WTC11 (cell line): ENCODE measurements around the gene TSPAN10. TPM values are rescaled to one million over a fixed set of nuclear protein-coding genes. Genes with fewer than 3 reads are reported as not detected.

ENCODE experiments used
- ATAC-seq: fragments of 200-7000 bp; cut with Tn5 transposase; 2 replicates; pipeline ENCODE4 v1.10.0; 2021; ENCODE audit warnings: mild to moderate bottlenecking, moderate library complexity
- CTCF ChIA-PET: fragments of 300-600 bp; sonication (Branson Sonifier 250); formaldehyde crosslinking; loops from one replicate; lab custom pipeline; 2021; ENCODE audit warnings: antibody characterized with exemption; lab: Charles Lee
- POLR2A ChIA-PET: fragments of 350-600 bp; sonication (Branson Sonifier 250); formaldehyde crosslinking; loops from one replicate; lab custom pipeline; 2021; ENCODE audit warnings: antibody characterized with exemption; lab: Charles Lee
- DNase-seq: peaks from one replicate; pipeline ENCODE4 v3.0.0; 2021; ENCODE audit warnings: low spot score
- H3K27ac Mint-ChIP-seq: 2 replicates; pipeline ENCODE4 v1.8.0; 2021; ENCODE audit warnings: mixed read lengths
- H3K27me3 Mint-ChIP-seq: 2 replicates; pipeline ENCODE4 v1.8.0; 2021; ENCODE audit warnings: low read depth, mild to moderate bottlenecking, moderate library complexity, mixed read lengths
- H3K36me3 Mint-ChIP-seq: 2 replicates; pipeline ENCODE4 v1.8.0; 2021; ENCODE audit warnings: mixed read lengths
- H3K4me1 Mint-ChIP-seq: 2 replicates; pipeline ENCODE4 v1.8.0; 2022; ENCODE audit warnings: mixed read lengths
- H3K4me3 Mint-ChIP-seq: 2 replicates; pipeline ENCODE4 v1.8.0; 2021; ENCODE audit warnings: mild to moderate bottlenecking, moderate library complexity, mixed read lengths
- H3K9me3 Mint-ChIP-seq: 2 replicates; pipeline ENCODE4 v1.8.0; 2021; ENCODE audit warnings: mixed read lengths
- AFF4 ChIP-seq: sonication (generic); formaldehyde crosslinking; IDR thresholded peaks from 2 replicates; pipeline ENCODE4 v1.8.1; 2023; ENCODE audit warnings: mild to moderate bottlenecking, missing genetic modification reagents, borderline replicate concordance
- CREM ChIP-seq: sonication (generic); formaldehyde crosslinking; IDR thresholded peaks from 2 replicates; pipeline ENCODE4 v1.8.1; 2022; ENCODE audit warnings: mild to moderate bottlenecking, missing genetic modification reagents, moderate library complexity
- ESRRA ChIP-seq: sonication (generic); formaldehyde crosslinking; IDR thresholded peaks from 2 replicates; pipeline ENCODE4 v1.8.1; 2022; ENCODE audit warnings: mild to moderate bottlenecking, missing genetic modification reagents, borderline replicate concordance
- ETV6 ChIP-seq: sonication (generic); formaldehyde crosslinking; IDR thresholded peaks from 2 replicates; pipeline ENCODE4 v1.8.1; 2022; ENCODE audit warnings: mild to moderate bottlenecking, missing genetic modification reagents
- FOXJ3 ChIP-seq: sonication (generic); formaldehyde crosslinking; IDR thresholded peaks from 2 replicates; pipeline ENCODE4 v1.9.0; 2021; ENCODE audit warnings: missing genetic modification reagents, mild to moderate bottlenecking, borderline replicate concordance
- FOXP1 ChIP-seq: sonication (generic); formaldehyde crosslinking; IDR thresholded peaks from 2 replicates; pipeline ENCODE4 v1.8.0; 2022; ENCODE audit warnings: missing genetic modification reagents, mild to moderate bottlenecking, moderate library complexity, borderline replicate concordance
- GRHL2 ChIP-seq: fragments of 250-450 bp; sonication (Bioruptor Pico); IDR thresholded peaks from 2 replicates; pipeline ENCODE4 v1.8.0; 2022; ENCODE audit warnings: mild to moderate bottlenecking, moderate library complexity; ENCODE audit not compliant: insufficient replicate concordance, severe bottlenecking
- GTF2I ChIP-seq: fragments of 250-450 bp; sonication (Bioruptor Pico); conservative IDR thresholded peaks from 2 replicates; pipeline ENCODE4 v1.4.0; 2021; ENCODE audit warnings: mild to moderate bottlenecking
- KAT7 ChIP-seq: sonication (generic); formaldehyde crosslinking; IDR thresholded peaks from 2 replicates; pipeline ENCODE4 v1.8.1; 2023; ENCODE audit warnings: missing genetic modification reagents, mild to moderate bottlenecking, borderline replicate concordance
- MXD4 ChIP-seq: fragments of 250-450 bp; sonication (Bioruptor Pico); IDR thresholded peaks from 2 replicates; pipeline ENCODE4 v1.8.0; 2021; ENCODE audit warnings: mild to moderate bottlenecking, moderate library complexity, borderline replicate concordance
- NR1H2 ChIP-seq: sonication (generic); formaldehyde crosslinking; IDR thresholded peaks from 2 replicates; pipeline ENCODE4 v1.9.0; 2021; ENCODE audit warnings: mild to moderate bottlenecking, moderate library complexity, missing genetic modification reagents
- SOX15 ChIP-seq: fragments of 250-450 bp; sonication (Bioruptor Pico); IDR thresholded peaks from 2 replicates; pipeline ENCODE4 v1.9.0; 2021; ENCODE audit warnings: mild to moderate bottlenecking
- TEAD1 ChIP-seq: sonication (generic); formaldehyde crosslinking; IDR thresholded peaks from 2 replicates; pipeline ENCODE4 v1.8.0; 2022; ENCODE audit warnings: mild to moderate bottlenecking, missing genetic modification reagents
- ZBTB43 ChIP-seq: sonication (generic); formaldehyde crosslinking; IDR thresholded peaks from 2 replicates; pipeline ENCODE4 v1.8.1; 2023; ENCODE audit warnings: mild to moderate bottlenecking, missing genetic modification reagents
- ZNF219 ChIP-seq: sonication (generic); formaldehyde crosslinking; IDR thresholded peaks from 2 replicates; pipeline ENCODE4 v1.8.0; 2023; ENCODE audit warnings: missing genetic modification reagents, mild to moderate bottlenecking, borderline replicate concordance
- ZNF232 ChIP-seq: sonication (generic); formaldehyde crosslinking; IDR thresholded peaks from 2 replicates; pipeline ENCODE4 v1.8.0; 2022; ENCODE audit warnings: mild to moderate bottlenecking, missing genetic modification reagents
- ZNF263 ChIP-seq: sonication (generic); formaldehyde crosslinking; IDR thresholded peaks from 2 replicates; pipeline ENCODE4 v1.8.1; 2022; ENCODE audit warnings: low read depth, mild to moderate bottlenecking, moderate library complexity, missing genetic modification reagents
- ZNF396 ChIP-seq: fragments of 250-450 bp; sonication (Bioruptor Pico); IDR thresholded peaks from 2 replicates; pipeline ENCODE4 v1.8.0; 2021; ENCODE audit warnings: mild to moderate bottlenecking, moderate library complexity, borderline replicate concordance
- ZNF423 ChIP-seq: fragments of 250-450 bp; sonication (Bioruptor Pico); IDR thresholded peaks from 2 replicates; pipeline ENCODE4 v2.1.2; 2022; ENCODE audit warnings: mild to moderate bottlenecking, moderate library complexity
- ZNF671 ChIP-seq: fragments of 250-450 bp; sonication (Bioruptor Pico); IDR thresholded peaks from 2 replicates; pipeline ENCODE4 v1.8.0; 2021; ENCODE audit warnings: mild to moderate bottlenecking
- total RNA-seq: library from RNA; stranded (reverse); gene quantifications from 3 replicates; pipeline ENCODE4 v1.2.3, GENCODE V29; 2021
- TF ChIP-seq, protein P1 (sequence below): fragments of 250-450 bp; sonication (Bioruptor Pico); IDR thresholded peaks from 2 replicates; pipeline ENCODE4 v1.8.0; 2021; ENCODE audit warnings: mild to moderate bottlenecking
- TF ChIP-seq, protein P2 (sequence below): sonication (generic); formaldehyde crosslinking; IDR thresholded peaks from 2 replicates; pipeline ENCODE4 v1.8.1; 2023; ENCODE audit warnings: mild to moderate bottlenecking, moderate library complexity, missing genetic modification reagents

TSPAN10 gene
- total RNA-seq, 1 experiment from 2014 or later = 1.5 TPM

DNA sequence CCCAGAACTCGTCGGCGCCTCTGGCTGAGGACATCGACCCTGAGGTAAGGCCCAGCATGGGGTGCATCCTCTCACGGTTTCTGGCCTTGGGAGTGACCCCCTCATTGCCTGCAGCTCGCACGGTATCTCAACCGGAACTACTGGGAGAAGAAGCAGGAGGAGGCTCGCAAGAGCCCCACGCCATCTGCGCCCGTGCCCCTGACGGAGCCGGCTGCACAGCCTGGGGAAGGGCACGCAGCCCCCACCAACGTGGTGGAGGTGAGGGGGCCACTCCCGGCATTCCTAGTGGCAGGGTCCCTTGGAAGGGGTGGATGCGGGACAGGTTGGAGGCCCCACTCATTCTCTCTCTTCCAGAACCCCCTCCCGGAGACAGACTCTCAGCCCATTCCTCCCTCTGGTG, 57.8 kb downstream of the TSPAN10 start:
- ChIA-PET POLR2A (interaction anchor here (0.5 kb wide), 1 partner anchor 226 kb away, joined by 3 read pairs; no protein-coding TSS in a partner anchor), CTCF (interaction anchor here (1.8 kb wide), 1 partner anchor 19 kb away, joined by 9 read pairs; no protein-coding TSS in a partner anchor)
- Mint-ChIP-seq H3K9me3 (no peaks in the 10 kb centered on the region), H3K4me3 (no peak overlapping the region), H3K36me3 (peaks cover 35% of the 10 kb centered on the region), H3K27ac (no peak overlapping the region), H3K27me3 (no peaks in the 10 kb centered on the region)
- no peak for TF ChIP-seq GRHL2 (CRISPR knock-in tag)
- TF ChIP-seq FOXP1 (CRISPR knock-in tag) = no peak
- TF ChIP-seq ZNF671 = no peak
- TF ChIP-seq GTF2I (CRISPR knock-in tag) = no peak
- no peak for TF ChIP-seq AFF4 (CRISPR knock-in tag)
- TF ChIP-seq, protein P1, sequence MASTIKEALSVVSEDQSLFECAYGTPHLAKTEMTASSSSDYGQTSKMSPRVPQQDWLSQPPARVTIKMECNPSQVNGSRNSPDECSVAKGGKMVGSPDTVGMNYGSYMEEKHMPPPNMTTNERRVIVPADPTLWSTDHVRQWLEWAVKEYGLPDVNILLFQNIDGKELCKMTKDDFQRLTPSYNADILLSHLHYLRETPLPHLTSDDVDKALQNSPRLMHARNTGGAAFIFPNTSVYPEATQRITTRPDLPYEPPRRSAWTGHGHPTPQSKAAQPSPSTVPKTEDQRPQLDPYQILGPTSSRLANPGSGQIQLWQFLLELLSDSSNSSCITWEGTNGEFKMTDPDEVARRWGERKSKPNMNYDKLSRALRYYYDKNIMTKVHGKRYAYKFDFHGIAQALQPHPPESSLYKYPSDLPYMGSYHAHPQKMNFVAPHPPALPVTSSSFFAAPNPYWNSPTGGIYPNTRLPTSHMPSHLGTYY = no peak
- TF ChIP-seq ZNF263 (CRISPR knock-in tag) = no peak
- no peak for TF ChIP-seq ZNF423 (CRISPR knock-in tag)
- no peak for TF ChIP-seq ZBTB43 (CRISPR knock-in tag)
- TF ChIP-seq CREM (CRISPR knock-in tag) = no peak
- TF ChIP-seq FOXJ3 (CRISPR knock-in tag) = no peak
- TF ChIP-seq MXD4 (CRISPR knock-in tag) = no peak
- TF ChIP-seq, all 79 proteins: peak for 0
- H3K4me1 Mint-ChIP-seq = no peaks in the 10 kb centered on the region
- no peak for ATAC-seq
- DNase-seq = no peak

GRCh38 chr17:81695211-81695610, 58.2 kb downstream of the TSPAN10 start:
- no peaks in the 10 kb centered on the region for H3K27me3 Mint-ChIP-seq
- DNase-seq (no peak), ATAC-seq (no peak)
- H3K4me3 Mint-ChIP-seq = no peak overlapping the region
- H3K36me3 Mint-ChIP-seq = peaks cover 32% of the 10 kb centered on the region
- no peak overlapping the region for H3K27ac Mint-ChIP-seq
- CTCF ChIA-PET = interaction anchor here (1.8 kb wide), 1 partner anchor 19 kb away, joined by 9 read pairs; no protein-coding TSS in a partner anchor
- POLR2A ChIA-PET = interaction anchor here (0.5 kb wide), 1 partner anchor 226 kb away, joined by 3 read pairs; no protein-coding TSS in a partner anchor
- TF ChIP-seq SOX15 (CRISPR knock-in tag) (no peak), ESRRA (CRISPR knock-in tag) (no peak), TEAD1 (CRISPR knock-in tag) (no peak)
- H3K9me3 Mint-ChIP-seq = no peaks in the 10 kb centered on the region
- H3K4me1 Mint-ChIP-seq = no peaks in the 10 kb centered on the region

- TF ChIP-seq ZBTB43 (CRISPR knock-in tag) (no peak), ETV6 (CRISPR knock-in tag) (no peak), ZNF232 (CRISPR knock-in tag) (no peak), NR1H2 (CRISPR knock-in tag) (no peak), SOX15 (CRISPR knock-in tag) (no peak), ZNF396 (CRISPR knock-in tag) (no peak), KAT7 (no peak), ZNF219 (CRISPR knock-in tag) (no peak)
- TF ChIP-seq, protein P2, sequence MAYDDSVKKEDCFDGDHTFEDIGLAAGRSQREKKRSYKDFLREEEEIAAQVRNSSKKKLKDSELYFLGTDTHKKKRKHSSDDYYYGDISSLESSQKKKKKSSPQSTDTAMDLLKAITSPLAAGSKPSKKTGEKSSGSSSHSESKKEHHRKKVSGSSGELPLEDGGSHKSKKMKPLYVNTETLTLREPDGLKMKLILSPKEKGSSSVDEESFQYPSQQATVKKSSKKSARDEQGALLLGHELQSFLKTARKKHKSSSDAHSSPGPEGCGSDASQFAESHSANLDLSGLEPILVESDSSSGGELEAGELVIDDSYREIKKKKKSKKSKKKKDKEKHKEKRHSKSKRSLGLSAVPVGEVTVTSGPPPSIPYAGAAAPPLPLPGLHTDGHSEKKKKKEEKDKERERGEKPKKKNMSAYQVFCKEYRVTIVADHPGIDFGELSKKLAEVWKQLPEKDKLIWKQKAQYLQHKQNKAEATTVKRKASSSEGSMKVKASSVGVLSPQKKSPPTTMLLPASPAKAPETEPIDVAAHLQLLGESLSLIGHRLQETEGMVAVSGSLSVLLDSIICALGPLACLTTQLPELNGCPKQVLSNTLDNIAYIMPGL (CRISPR knock-in tag) = no peak
- no peak for DNase-seq
- ChIA-PET CTCF (interaction anchor here (1.8 kb wide), 1 partner anchor 20 kb away, joined by 9 read pairs; no protein-coding TSS in a partner anchor), POLR2A (no interaction called here)
- H3K9me3 Mint-ChIP-seq = no peaks in the 10 kb centered on the region
- ATAC-seq = no peak
- no peak overlapping the region for H3K27ac Mint-ChIP-seq
- peaks cover under 1% of the 10 kb centered on the region; the same call in 1 of the 2 replicates for H3K4me1 Mint-ChIP-seq
- no peaks in the 10 kb centered on the region for H3K27me3 Mint-ChIP-seq
- H3K36me3 Mint-ChIP-seq = peaks cover 34% of the 10 kb centered on the region
- no peak overlapping the region for H3K4me3 Mint-ChIP-seq
Observed at GRCh38 chr17:81695801-81696200, 58.8 kb downstream of the TSPAN10 start.
